NCI-H2107 (cell line): Measurements from ENCODE around the gene JTB.

Source experiments
- DNase-seq: peaks from one replicate; lab custom pipeline; 2025; lab: John Stamatoyannopoulos, UW

Gene JTB

DNA sequence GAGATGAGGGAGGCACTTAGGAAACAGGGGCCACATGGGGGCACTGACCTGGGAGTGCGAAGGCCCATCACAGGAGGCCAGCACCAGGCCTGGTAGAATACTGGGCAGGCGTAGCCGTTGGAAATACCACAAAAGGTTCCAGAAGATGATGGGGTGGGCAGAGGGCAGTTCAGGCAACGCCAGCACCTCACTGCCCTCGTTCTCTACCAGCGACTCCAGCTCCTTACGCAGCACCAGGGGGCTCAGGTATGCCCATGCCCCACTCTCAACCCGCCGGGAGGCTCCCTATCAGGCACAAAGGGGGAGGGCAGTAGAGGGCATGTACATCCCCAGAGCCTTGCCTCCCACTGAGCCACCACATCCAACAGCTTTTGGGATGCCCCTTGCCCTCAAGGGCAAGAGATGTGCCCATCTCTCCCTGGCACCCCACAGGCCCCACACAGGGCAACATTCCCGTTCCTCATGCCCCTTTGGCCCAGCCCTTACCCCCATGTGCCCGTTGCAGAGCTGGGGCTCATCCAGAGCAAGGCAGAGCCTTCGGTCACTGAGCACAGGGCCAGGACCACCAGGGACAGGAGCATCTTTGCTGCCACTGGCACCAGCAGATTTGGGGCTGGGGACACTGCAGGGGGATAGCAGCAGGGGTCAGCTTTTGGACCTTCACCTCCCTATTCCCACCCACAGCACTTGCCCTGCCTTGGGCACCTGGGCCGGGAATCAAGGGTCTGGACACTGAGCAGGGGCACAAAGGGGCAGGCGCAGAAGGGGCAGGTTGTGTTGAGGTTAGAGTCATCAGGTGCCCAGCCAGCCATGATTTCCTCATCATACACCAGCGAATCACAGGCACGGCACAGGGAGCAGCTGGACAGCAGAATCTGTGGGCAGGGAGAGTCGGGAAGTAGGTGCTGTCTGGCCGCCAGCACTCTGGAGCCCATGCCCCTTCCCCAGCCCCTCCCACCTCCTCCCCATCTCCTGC lies 45.0 kb downstream of the JTB start:
- no peak for DNase-seq

DNA sequence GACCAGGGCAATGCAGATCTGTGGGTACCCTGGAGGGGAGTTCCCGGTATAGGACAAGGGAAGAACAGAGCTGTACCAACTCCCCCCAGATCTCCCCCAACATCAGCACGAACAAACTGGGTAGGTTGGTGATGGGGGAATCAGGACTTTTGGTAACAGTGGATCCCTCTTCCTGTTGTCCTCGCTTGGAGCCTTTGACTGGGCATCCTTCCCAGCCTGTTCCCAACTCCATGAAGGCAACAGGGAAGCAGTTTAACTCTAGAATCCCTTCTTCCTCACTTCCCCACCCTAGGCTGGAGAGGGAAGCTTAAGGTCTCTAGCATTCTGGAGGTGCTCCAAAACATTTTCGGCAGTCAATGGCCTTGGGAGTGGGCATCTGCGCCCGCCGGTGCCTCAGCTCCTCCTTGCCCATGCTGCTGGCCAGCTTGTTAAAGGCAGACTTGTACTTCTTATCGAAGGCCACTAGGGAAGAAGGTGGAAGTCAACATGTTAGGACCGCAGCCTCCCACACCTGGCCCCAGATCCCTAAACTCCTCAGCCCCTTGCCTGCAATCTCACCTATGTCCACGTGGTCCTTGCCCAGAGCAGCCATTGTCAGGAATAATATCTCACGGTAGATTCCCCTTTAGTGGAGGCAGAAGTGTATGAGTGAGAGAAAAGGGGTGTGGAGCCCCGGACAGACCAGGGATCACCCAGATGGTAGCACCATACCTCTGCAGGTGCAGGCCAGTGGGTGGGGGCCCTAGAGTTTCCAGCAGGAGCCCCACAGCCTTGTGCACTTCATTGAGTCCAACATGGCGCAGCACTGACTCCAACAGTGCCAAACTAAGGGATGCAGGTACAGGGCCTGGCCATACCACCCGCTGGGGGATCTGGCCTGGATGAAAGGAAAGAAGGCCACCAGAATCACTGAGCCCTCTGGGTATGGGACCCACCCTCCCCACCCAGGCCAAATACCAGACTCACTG lies 47.2 kb downstream of the JTB start:
- no peak for DNase-seq

DNA sequence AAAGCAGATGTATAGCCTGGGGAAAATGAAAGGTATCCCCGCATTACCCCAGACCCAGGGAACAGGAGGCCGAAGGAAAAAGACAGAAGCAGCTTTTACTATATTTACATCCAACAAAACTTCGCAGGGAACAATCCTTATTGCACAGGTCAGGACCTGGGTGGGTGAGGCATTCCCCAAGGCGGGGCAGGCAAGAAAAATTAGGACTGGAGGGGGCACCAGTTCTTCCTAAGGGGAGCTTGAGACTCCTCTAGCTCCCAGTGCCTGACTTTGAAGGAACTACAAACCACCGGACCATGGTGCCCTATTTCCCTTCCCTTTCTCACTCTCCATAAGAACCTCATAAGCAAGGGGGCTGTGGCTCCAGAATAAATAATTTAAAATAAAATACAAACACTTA lies 48.0 kb downstream of the JTB start:
- no peak for DNase-seq

GRCh38 chr1:153928791-153929341 lies 48.6 kb downstream of the JTB start:
- no peak for DNase-seq

DNA sequence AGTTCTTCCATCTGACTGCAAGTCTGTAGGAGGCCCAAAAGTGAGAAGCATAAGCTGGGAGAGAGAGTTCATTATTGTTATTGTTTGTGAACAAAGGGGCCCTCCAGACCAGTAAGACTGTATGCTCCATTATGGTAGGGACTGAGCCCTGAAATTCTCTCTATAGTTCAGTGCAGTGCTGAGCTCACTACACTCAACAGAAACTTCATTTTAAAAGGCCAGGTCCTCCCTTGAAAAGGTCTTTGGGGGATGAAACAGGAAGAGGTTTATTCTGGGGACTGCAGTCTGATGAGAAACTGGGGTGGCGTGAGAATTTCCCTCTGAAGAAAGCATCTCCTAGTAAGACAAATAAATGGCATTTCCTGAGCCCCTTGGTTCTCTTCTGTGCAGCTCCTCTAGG lies 49.2 kb downstream of the JTB start:
- DNase-seq: no peak

GRCh38 chr1:153926405-153926804 lies 51.1 kb downstream of the JTB start:
- DNase-seq: no peak
